Left lobe of liver (tissue), 2 donors: ENCODE measurements around the gene CFAP126. TPM values are rescaled to one million over a fixed set of nuclear protein-coding genes. Genes with fewer than 3 reads are reported as not detected.
"Not testable (repeated sequence)": the region's sequence is repeated elsewhere in the genome, so short reads cannot be mapped to it uniquely, and the experiment has no call there.

Source experiments
- ATAC-seq: fragments of 200-7000 bp; cut with Tn5 transposase; one replicate; pipeline ENCODE4 v1.9.1; 2020; ENCODE audit warnings: mild to moderate bottlenecking, moderate library complexity
- DNase-seq: peaks from one replicate; pipeline ENCODE4 v3.0.0-alpha.2; 2020; ENCODE audit warnings: low spot score
- total RNA-seq: library from RNA; stranded (reverse); gene quantifications from one replicate; pipeline ENCODE4 v1.2.1, GENCODE V29; 2021
- donor health status: DM: no; HTN: no; CAD: no; lungs with moderate emphysema.
- donor health status: DM: no; HTN: yes; CAD: no.

CFAP126 gene
- total RNA-seq, 1 donor from 2014 or later: not detected

GRCh38 chr1:161382214-161383019, 14.7 kb upstream of the CFAP126 start:
- no peak for DNase-seq
- peak; percentile 95 for ATAC-seq

GRCh38 chr1:161381707-161382106, 14.0 kb upstream of the CFAP126 start:
- ATAC-seq (no peak), DNase-seq (no peak)

GRCh38 chr1:161379071-161379470, 11.4 kb upstream of the CFAP126 start:
- no peak for DNase-seq
- no peak for ATAC-seq

GRCh38 chr1:161378014-161378413, 10.3 kb upstream of the CFAP126 start:
- DNase-seq: no peak
- no peak for ATAC-seq

GRCh38 chr1:161374373-161374772, 6.7 kb upstream of the CFAP126 start:
- peak; percentile 64 for ATAC-seq

GRCh38 chr1:161373442-161373841, 5.8 kb upstream of the CFAP126 start:
- DNase-seq (no peak), ATAC-seq (no peak)

More at GRCh38 chr1:161374373-161374772, 6.7 kb upstream of the CFAP126 start:
- DNase-seq: no peak

GRCh38 chr1:161365207-161365606, 2.5 kb downstream of the CFAP126 start:
- DNase-seq: no peak
- no peak for ATAC-seq

- no peak for DNase-seq
- ATAC-seq: no peak
These were observed 3.3 kb downstream of the CFAP126 start for GRCh38 chr1:161364332-161364731.

GRCh38 chr1:161359291-161359690, 8.4 kb downstream of the CFAP126 start:
- peak; percentile 44 for ATAC-seq
- DNase-seq: no peak

GRCh38 chr1:161357073-161357472, 10.6 kb downstream of the CFAP126 start:
- no peak for ATAC-seq
- no peak for DNase-seq

GRCh38 chr1:161351482-161351881, 16.2 kb downstream of the CFAP126 start:
- ATAC-seq (no peak), DNase-seq (no peak)

- ATAC-seq (no peak), DNase-seq (no peak)
These were observed 17.0 kb downstream of the CFAP126 start for GRCh38 chr1:161350671-161351070.

GRCh38 chr1:161342821-161343220, 24.9 kb downstream of the CFAP126 start:
- DNase-seq (no peak), ATAC-seq (no peak)

GRCh38 chr1:161342177-161342576, 25.5 kb downstream of the CFAP126 start:
- DNase-seq (no peak), ATAC-seq (no peak)

GRCh38 chr1:161335796-161336195, 31.9 kb downstream of the CFAP126 start:
- ATAC-seq: no peak
- DNase-seq: no peak

GRCh38 chr1:161333166-161333565, 34.5 kb downstream of the CFAP126 start:
- DNase-seq: no peak
- ATAC-seq: no peak

- ATAC-seq (no peak), DNase-seq (no peak)
These were observed 37.3 kb downstream of the CFAP126 start for GRCh38 chr1:161330346-161330745.

GRCh38 chr1:161324020-161324419, 43.7 kb downstream of the CFAP126 start:
- DNase-seq: no peak

GRCh38 chr1:161315841-161316674, 51.6 kb downstream of the CFAP126 start:
- ATAC-seq, DNase-seq: not testable (repeated sequence)

More at GRCh38 chr1:161324020-161324419, 43.7 kb downstream of the CFAP126 start:
- ATAC-seq: no peak
